Amniotic stem cell (primary cell): ENCODE measurements around the gene SPATA25.

Source experiments
- DNase-seq: peaks from one replicate; lab custom pipeline; 2025; lab: John Stamatoyannopoulos, UW

The SPATA25 gene

GRCh38 chr20:45863543-45864470 is 23.6 kb downstream of the SPATA25 start:
- no peak for DNase-seq

GRCh38 chr20:45861221-45862075 is 26.0 kb downstream of the SPATA25 start:
- DNase-seq: no peak

GRCh38 chr20:45860560-45861220 is 26.7 kb downstream of the SPATA25 start:
- DNase-seq: no peak

- no peak for DNase-seq
Measured at GRCh38 chr20:45859916-45860315, 27.5 kb downstream of the SPATA25 start.

- no peak for DNase-seq
Measured at GRCh38 chr20:45857882-45858216, 29.6 kb downstream of the SPATA25 start.

- peak; percentile 99 for DNase-seq
Measured at GRCh38 chr20:45857114-45857881, 30.1 kb downstream of the SPATA25 start, which contains the start of the genes ACOT8 and ZSWIM3. Gene ACOT8 (minus strand): TSS chr20:45857392. CDS start chr20:45857315, 77 bp downstream. Gene ZSWIM3 (plus strand): TSS chr20:45857614. CDS start chr20:45857826, 212 bp downstream.

GRCh38 chr20:45853484-45853883 is 33.9 kb downstream of the SPATA25 start:
- no peak for DNase-seq

GRCh38 chr20:45852326-45852725 is 35.1 kb downstream of the SPATA25 start:
- no peak for DNase-seq

GRCh38 chr20:45851501-45851900 is 35.9 kb downstream of the SPATA25 start:
- no peak for DNase-seq

- no peak for DNase-seq
Measured at GRCh38 chr20:45850926-45851325, 36.5 kb downstream of the SPATA25 start.

GRCh38 chr20:45850238-45850637 is 37.2 kb downstream of the SPATA25 start:
- DNase-seq: no peak

GRCh38 chr20:45848969-45849582 is 38.3 kb downstream of the SPATA25 start:
- DNase-seq: no peak

- no peak for DNase-seq
Measured at GRCh38 chr20:45848421-45848820, 39.0 kb downstream of the SPATA25 start.

GRCh38 chr20:45845452-45845851 is 42.0 kb downstream of the SPATA25 start:
- no peak for DNase-seq

GRCh38 chr20:45843506-45843905 is 43.9 kb downstream of the SPATA25 start:
- DNase-seq: no peak

- no peak for DNase-seq
Measured at GRCh38 chr20:45842169-45842812, 45.1 kb downstream of the SPATA25 start.

GRCh38 chr20:45841407-45842129 is 45.9 kb downstream of the SPATA25 start:
- DNase-seq: no peak

GRCh38 chr20:45840700-45841198 is 46.7 kb downstream of the SPATA25 start:
- DNase-seq: no peak

GRCh38 chr20:45836841-45837240 is 50.6 kb downstream of the SPATA25 start:
- no peak for DNase-seq
